Esophagus muscularis mucosa (tissue), 4 donors: Measurements from ENCODE around the gene EXOSC7.

Source experiments
- CTCF ChIP-seq, 3 experiments: fragments of 200-600 bp in 2 of 3; fragments of 450-650 bp in 1 of 3; sonication (generic) in 2 of 3; IDR thresholded peaks; one replicate each; pipeline ENCODE4 v1.5.1; 2017 to 2019; ENCODE audit warnings: antibody characterized with exemption in 3 of 3, mild to moderate bottlenecking in 2 of 3, moderate library complexity in 1 of 3
- EP300 ChIP-seq: sonication (generic); formaldehyde crosslinking; IDR thresholded peaks from one replicate; pipeline ENCODE4 v1.6.1; 2017; ENCODE audit warnings: antibody characterized with exemption
- POLR2A ChIP-seq: fragments of 450-650 bp; IDR thresholded peaks from one replicate; pipeline ENCODE4 v1.6.1; 2017; ENCODE audit warnings: antibody characterized with exemption, moderate library complexity, mild to moderate bottlenecking, low read depth
- POLR2AphosphoS5 ChIP-seq, 2 donors: sonication (generic); formaldehyde crosslinking; IDR thresholded peaks; one replicate each; pipeline ENCODE4 v1.6.1; 2017; ENCODE audit warnings: antibody characterized with exemption in 2 of 2

- no peak for TF ChIP-seq CTCF (IDR thresholded peaks at IDR 0.05)
- no peak for TF ChIP-seq POLR2A
- no peak for TF ChIP-seq POLR2AphosphoS5 (IDR thresholded peaks at IDR 0.05)
- TF ChIP-seq EP300 = no peak
These were observed 46.3 kb upstream of the EXOSC7 start for GRCh38 chr3:44929782-44930181.
